ENCODE results near the gene PTPRO.
A peak's percentile ranks its signal among the peaks of the same experiment; 100 is the strongest.

The PTPRO gene

DNA sequence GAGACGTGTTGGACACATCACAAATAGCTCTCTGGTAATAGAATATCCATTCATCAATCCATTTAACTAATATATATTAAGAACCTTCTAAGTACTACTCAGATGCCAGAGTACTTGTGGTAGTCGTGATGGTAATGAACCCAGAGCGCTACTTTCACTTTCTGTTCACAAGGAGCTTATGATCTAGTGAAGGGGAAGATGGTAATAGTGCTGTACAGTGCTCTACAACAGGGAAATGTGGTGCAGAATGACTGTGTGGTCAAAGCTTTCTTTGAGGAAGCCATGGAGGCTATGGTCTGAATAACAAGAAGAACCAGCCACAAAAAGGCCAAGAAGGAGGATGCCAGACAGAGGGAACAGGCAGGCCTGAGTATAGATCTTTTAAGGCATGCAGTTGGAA lies 212.0 kb downstream of the PTPRO start:
- no peaks in the 10 kb centered on the region for H4K20me1 ChIP-seq (ENCODE audit: insufficient read depth, low read length)
- H2AFZ ChIP-seq (ENCODE audit: low read depth, low read length) = peak overlapping the region; percentile 43; the same call in 1 of the 2 replicates
- H3K4me1 ChIP-seq (ENCODE audit: low read length) = peaks cover 40% of the 10 kb centered on the region
- peak overlapping the region; percentile 43 for H3K27ac ChIP-seq (ENCODE audit: low read length)
- TF ChIP-seq EZH2phosphoT487 (IDR thresholded peaks at IDR 0.05; ENCODE audit: low read depth) (no peak), CTCF (IDR thresholded peaks at IDR 0.05; ENCODE audit: low read depth, low read length) (no peak)
- H3K36me3 ChIP-seq (replicated peaks; ENCODE audit: low read depth, low read length) = no peaks in the 10 kb centered on the region
- H3K4me3 ChIP-seq (ENCODE audit: low read length) = peak overlapping the region; percentile 41
- no peaks in the 10 kb centered on the region for H3K79me2 ChIP-seq (ENCODE audit: low read length)
- peak overlapping the region; percentile 10; the same call in 1 of the 2 replicates for H3K9ac ChIP-seq (ENCODE audit: low read length)
- H3K4me2 ChIP-seq (ENCODE audit: low read length) = peak overlapping the region; percentile 52
- H3K9me3 ChIP-seq (ENCODE audit: insufficient read depth, low read length) = no peaks in the 10 kb centered on the region
- no peaks in the 10 kb centered on the region for H3K27me3 ChIP-seq (ENCODE audit: low read depth, low read length)

DNA sequence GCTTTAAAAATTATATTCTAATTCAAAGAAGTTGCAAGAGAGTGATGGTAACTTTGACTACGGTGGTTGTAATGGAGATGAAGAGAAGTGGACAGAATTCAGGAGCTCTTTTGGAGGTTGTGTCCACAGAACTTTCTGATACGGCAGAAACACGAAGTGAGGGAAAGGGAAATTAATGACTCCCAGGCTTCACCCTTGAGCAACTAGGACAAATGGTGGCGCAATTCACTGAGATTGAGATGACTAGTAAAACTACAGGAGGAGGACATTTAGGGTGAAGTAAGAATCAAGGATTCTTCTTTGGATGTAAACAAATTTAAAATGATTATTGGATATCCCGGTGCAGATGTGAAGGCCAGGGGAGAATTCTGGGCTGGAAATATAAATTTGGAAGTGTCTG lies 212.6 kb downstream of the PTPRO start:
- Histone ChIP-seq H3K4me1 (ENCODE audit: low read length) (peaks cover 40% of the 10 kb centered on the region), H3K9me3 (ENCODE audit: insufficient read depth, low read length) (no peaks in the 10 kb centered on the region), H3K4me2 (ENCODE audit: low read length) (peak overlapping the region; percentile 52; the same call in 1 of the 2 replicates), H4K20me1 (ENCODE audit: insufficient read depth, low read length) (no peaks in the 10 kb centered on the region), H3K27ac (ENCODE audit: low read length) (peak overlapping the region; percentile 43; the same call in 1 of the 2 replicates), H3K36me3 (replicated peaks; ENCODE audit: low read depth, low read length) (no peaks in the 10 kb centered on the region), H3K79me2 (ENCODE audit: low read length) (no peaks in the 10 kb centered on the region), H3K9ac (ENCODE audit: low read length) (no peak overlapping the region), H3K4me3 (ENCODE audit: low read length) (no peak overlapping the region), H3K27me3 (ENCODE audit: low read depth, low read length) (no peaks in the 10 kb centered on the region), H2AFZ (ENCODE audit: low read depth, low read length) (peak overlapping the region; percentile 43; the same call in 1 of the 2 replicates)
- TF ChIP-seq CTCF (IDR thresholded peaks at IDR 0.05; ENCODE audit: low read depth, low read length) (peak; percentile 9; the same call in 1 of the 2 replicates), EZH2phosphoT487 (IDR thresholded peaks at IDR 0.05; ENCODE audit: low read depth) (no peak)

- Histone ChIP-seq H4K20me1 (ENCODE audit: insufficient read depth, low read length) (no peaks in the 10 kb centered on the region), H3K9ac (ENCODE audit: low read length) (no peak overlapping the region), H3K27me3 (ENCODE audit: low read depth, low read length) (no peaks in the 10 kb centered on the region), H3K9me3 (ENCODE audit: insufficient read depth, low read length) (no peaks in the 10 kb centered on the region), H3K4me3 (ENCODE audit: low read length) (no peak overlapping the region), H3K4me2 (ENCODE audit: low read length) (no peak overlapping the region), H2AFZ (ENCODE audit: low read depth, low read length) (0 out of 2 replicates have a peak overlapping the region, but pooled peaks have one; percentile 43), H3K27ac (ENCODE audit: low read length) (no peak overlapping the region), H3K79me2 (ENCODE audit: low read length) (no peaks in the 10 kb centered on the region), H3K4me1 (ENCODE audit: low read length) (peaks cover 40% of the 10 kb centered on the region), H3K36me3 (replicated peaks; ENCODE audit: low read depth, low read length) (no peaks in the 10 kb centered on the region)
- TF ChIP-seq CTCF (IDR thresholded peaks at IDR 0.05; ENCODE audit: low read depth, low read length) = no peak
- no peak for TF ChIP-seq EZH2phosphoT487 (IDR thresholded peaks at IDR 0.05; ENCODE audit: low read depth)
These were observed 213.1 kb downstream of the PTPRO start for GRCh38 chr12:15535352-15535781.

- H3K4me3 ChIP-seq (ENCODE audit: low read length) = no peak overlapping the region
- no peaks in the 10 kb centered on the region for H3K27me3 ChIP-seq (ENCODE audit: low read depth, low read length)
- H4K20me1 ChIP-seq (ENCODE audit: insufficient read depth, low read length) = no peaks in the 10 kb centered on the region
- TF ChIP-seq EZH2phosphoT487 (IDR thresholded peaks at IDR 0.05; ENCODE audit: low read depth) (no peak), CTCF (IDR thresholded peaks at IDR 0.05; ENCODE audit: low read depth, low read length) (no peak)
- H3K79me2 ChIP-seq (ENCODE audit: low read length) = no peaks in the 10 kb centered on the region
- H3K4me1 ChIP-seq (ENCODE audit: low read length) = peaks cover 40% of the 10 kb centered on the region
- no peaks in the 10 kb centered on the region for H3K9me3 ChIP-seq (ENCODE audit: insufficient read depth, low read length)
- H3K9ac ChIP-seq (ENCODE audit: low read length) = no peak overlapping the region
- no peak overlapping the region for H2AFZ ChIP-seq (ENCODE audit: low read depth, low read length)
- H3K4me2 ChIP-seq (ENCODE audit: low read length) = no peak overlapping the region
- no peak overlapping the region for H3K27ac ChIP-seq (ENCODE audit: low read length)
- H3K36me3 ChIP-seq (replicated peaks; ENCODE audit: low read depth, low read length) = no peaks in the 10 kb centered on the region
These were observed 214.1 kb downstream of the PTPRO start for GRCh38 chr12:15536446-15536845.
